Transverse colon (tissue), 4 donors: Measurements from ENCODE around the gene TNFRSF18.

Source experiments
- CTCF ChIP-seq, 5 experiments: fragments of 200-600 bp in 3 of 5; fragments of 450-650 bp in 2 of 5; sonication (generic) in 3 of 5; IDR thresholded peaks; 1 replicate in 2 of 5; 2 replicates in 3 of 5; pipeline ENCODE4 v1.5.1; 2016 to 2017; ENCODE audit warnings: antibody characterized with exemption in 5 of 5, inconsistent platforms in 3 of 5, mild to moderate bottlenecking in 2 of 5, moderate library complexity in 1 of 5
- POLR2AphosphoS5 ChIP-seq, 3 donors: sonication (generic); formaldehyde crosslinking; IDR thresholded peaks; one replicate each; pipeline ENCODE4 v1.6.1; 2016; ENCODE audit warnings: antibody characterized with exemption in 3 of 3

GRCh38 chr1:1215080-1215676 lies 8.8 kb upstream of the TNFRSF18 start:
- TF ChIP-seq POLR2AphosphoS5 (IDR thresholded peaks at IDR 0.05), result no peak
- no peak for TF ChIP-seq CTCF (IDR thresholded peaks at IDR 0.05)
